Mucosa of descending colon (tissue), 3 donors: ENCODE data around the gene IGDCC3. TPM values are rescaled to one million over a fixed set of nuclear protein-coding genes. Genes with fewer than 3 reads are reported as not detected.

Experiments
- ATAC-seq: fragments of 200-7000 bp; cut with Tn5 transposase; one replicate; pipeline ENCODE4 v1.9.1; 2020; ENCODE audit warnings: mild to moderate bottlenecking, moderate library complexity
- DNase-seq, 3 donors: peaks; one replicate each; pipeline ENCODE4 v3.0.0-alpha.2; 2020
- H3K36me3 ChIP-seq: fragments of 200-600 bp; one replicate; pipeline ENCODE4 v1.8.0; 2021; ENCODE audit warnings: low read depth, mild to moderate bottlenecking
- H3K4me1 ChIP-seq: fragments of 200-600 bp; one replicate; pipeline ENCODE4 v1.8.0; 2021; ENCODE audit warnings: low read depth, mild to moderate bottlenecking
- H3K4me3 ChIP-seq: fragments of 200-600 bp; one replicate; pipeline ENCODE4 v1.8.0; 2021; ENCODE audit warnings: mild to moderate bottlenecking
- H3K9me3 ChIP-seq: fragments of 200-600 bp; one replicate; pipeline ENCODE4 v1.8.0; 2021; ENCODE audit warnings: mild to moderate bottlenecking
- intact Hi-C, 2 donors: fragments of 100-400 bp; cut with DNase I in 1 of 2; cut with micrococcal nuclease in 1 of 2; formaldehyde crosslinking; loops; one replicate each; pipeline versions ENCODE4 v1.11.0 to v1.11.1; 2022; cut with DNase I, micrococcal nuclease
- total RNA-seq, 3 donors: library from RNA; stranded (reverse); fragmentation: NEBNext Ultra II Directional in 2 of 3; extraction: Animal tissue kit (Norgen Biotek cat#: 25700) in 2 of 3; gene quantifications; one replicate each; pipeline versions ENCODE4 v1.2.1 to v1.2.4, GENCODE V29; 2021 to 2023
- TF ChIP-seq, protein P1 (sequence below): fragments of 200-600 bp; IDR thresholded peaks from one replicate; pipeline ENCODE4 v1.8.0; 2022; ENCODE audit warnings: antibody characterized with exemption, mild to moderate bottlenecking
- donor health status: DM: no; HTN: no; CAD: no; lungs with moderate emphysema.
- donor health status: DM: no; HTN: no; CAD: no.
- donor health status: DM: no; HTN: yes; CAD: no.

IGDCC3 gene
- total RNA-seq, 3 donors from 2014 or later = 0.51 TPM; not detected in 2

DNA sequence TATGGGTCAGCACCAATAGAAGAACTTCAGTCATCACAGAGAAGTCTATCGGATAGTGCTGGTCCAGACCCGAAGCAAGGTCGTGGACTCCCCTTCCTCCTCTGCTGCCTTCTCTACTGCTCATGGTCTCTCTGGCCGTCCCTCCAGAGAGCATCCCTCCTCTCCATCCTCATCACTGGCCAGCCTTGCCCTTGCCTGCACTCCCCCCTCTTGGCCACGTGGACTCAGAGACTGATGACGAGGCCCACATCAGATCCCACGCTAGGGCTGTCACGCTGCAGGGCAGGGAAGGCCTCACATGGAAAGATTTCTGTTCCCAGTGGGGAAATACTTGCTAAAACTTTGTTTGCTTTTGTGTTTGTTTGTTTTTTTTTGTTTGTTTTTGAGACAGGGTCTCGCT lies 35.3 kb downstream of the IGDCC3 start:
- no peaks in the 10 kb centered on the region for H3K9me3 ChIP-seq
- no peaks in the 10 kb centered on the region for H3K36me3 ChIP-seq
- TF ChIP-seq, protein P1, sequence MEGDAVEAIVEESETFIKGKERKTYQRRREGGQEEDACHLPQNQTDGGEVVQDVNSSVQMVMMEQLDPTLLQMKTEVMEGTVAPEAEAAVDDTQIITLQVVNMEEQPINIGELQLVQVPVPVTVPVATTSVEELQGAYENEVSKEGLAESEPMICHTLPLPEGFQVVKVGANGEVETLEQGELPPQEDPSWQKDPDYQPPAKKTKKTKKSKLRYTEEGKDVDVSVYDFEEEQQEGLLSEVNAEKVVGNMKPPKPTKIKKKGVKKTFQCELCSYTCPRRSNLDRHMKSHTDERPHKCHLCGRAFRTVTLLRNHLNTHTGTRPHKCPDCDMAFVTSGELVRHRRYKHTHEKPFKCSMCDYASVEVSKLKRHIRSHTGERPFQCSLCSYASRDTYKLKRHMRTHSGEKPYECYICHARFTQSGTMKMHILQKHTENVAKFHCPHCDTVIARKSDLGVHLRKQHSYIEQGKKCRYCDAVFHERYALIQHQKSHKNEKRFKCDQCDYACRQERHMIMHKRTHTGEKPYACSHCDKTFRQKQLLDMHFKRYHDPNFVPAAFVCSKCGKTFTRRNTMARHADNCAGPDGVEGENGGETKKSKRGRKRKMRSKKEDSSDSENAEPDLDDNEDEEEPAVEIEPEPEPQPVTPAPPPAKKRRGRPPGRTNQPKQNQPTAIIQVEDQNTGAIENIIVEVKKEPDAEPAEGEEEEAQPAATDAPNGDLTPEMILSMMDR = no peak
- DNase-seq (no peak), ATAC-seq (no peak)
- H3K4me1 ChIP-seq = peaks cover 34% of the 10 kb centered on the region
- intact Hi-C loops = no loop called here
- H3K4me3 ChIP-seq = no peak overlapping the region

DNA sequence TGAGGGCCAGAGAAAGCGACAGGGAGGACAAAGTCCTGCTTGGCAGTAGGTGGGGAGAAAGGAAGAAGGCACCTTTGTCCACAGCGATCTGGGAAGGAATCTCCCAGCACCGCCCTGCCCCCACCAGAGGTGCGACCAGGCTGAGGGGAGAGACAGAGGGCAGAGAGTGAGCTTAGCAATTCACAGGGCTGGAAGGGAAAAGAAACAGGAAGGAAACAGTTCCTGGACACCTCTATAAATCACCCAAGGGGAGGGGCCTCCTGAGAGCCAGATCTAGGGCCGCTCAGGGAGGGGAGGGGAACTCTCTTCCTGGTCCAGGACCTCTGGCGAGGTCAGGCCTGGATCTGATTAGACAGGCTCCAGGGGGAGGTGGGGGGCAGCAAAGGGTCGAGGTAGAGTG lies 37.9 kb downstream of the IGDCC3 start:
- TF ChIP-seq, protein P1 = no peak
- Histone ChIP-seq H3K36me3 (no peaks in the 10 kb centered on the region), H3K9me3 (no peaks in the 10 kb centered on the region), H3K4me1 (peaks cover 34% of the 10 kb centered on the region), H3K4me3 (no peak overlapping the region)
- ATAC-seq (peak; percentile 79), DNase-seq (peak in 2 of 3 donors; percentile 71 to 75)
- intact Hi-C loops = no loop called here

DNA sequence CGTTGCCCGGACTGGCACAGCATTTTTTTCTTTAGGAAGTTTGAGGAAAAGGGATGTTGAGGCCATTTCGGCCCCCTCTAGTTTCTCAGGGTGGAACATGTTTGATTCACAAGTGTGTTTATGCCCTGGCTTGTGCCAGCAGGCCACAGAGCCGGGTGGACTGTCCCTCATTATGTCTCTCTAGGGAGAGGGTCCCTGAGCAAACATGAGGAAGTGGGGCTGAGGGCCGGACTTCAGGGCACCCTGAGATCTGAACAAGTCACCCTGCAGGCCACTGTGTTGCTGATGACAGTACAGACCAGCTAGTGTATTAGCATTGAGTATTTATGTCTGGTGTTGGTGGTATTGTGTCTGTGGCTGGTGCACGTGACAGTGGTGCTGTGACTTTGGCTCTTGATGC lies 38.4 kb downstream of the IGDCC3 start:
- Histone ChIP-seq H3K36me3 (no peaks in the 10 kb centered on the region), H3K9me3 (no peaks in the 10 kb centered on the region), H3K4me3 (no peak overlapping the region), H3K4me1 (peaks cover 30% of the 10 kb centered on the region)
- no peak for ATAC-seq
- TF ChIP-seq, protein P1 = no peak
- intact Hi-C loops = no loop called here
- no peak for DNase-seq

DNA sequence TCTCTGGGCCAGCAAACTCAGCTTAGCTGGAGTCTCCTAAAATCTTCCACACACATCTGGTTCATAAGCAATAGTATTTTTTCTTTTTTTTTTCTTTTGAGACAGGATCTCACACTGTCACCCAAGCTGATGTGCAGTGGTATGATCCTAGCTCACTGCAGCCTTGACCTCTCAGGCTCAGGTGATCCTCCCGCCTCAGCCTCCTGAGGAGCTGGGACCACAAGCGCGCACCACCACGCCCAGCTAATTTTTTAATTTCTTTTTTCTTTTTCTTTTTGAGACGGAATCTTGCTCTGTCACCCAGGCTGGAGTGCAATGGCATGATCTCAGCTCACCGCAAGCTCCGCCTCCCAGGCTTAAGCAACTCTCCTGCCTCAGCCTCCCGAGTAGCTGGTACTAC lies 39.0 kb downstream of the IGDCC3 start:
- H3K36me3 ChIP-seq = no peaks in the 10 kb centered on the region
- DNase-seq (no peak), ATAC-seq (no peak)
- no peaks in the 10 kb centered on the region for H3K9me3 ChIP-seq
- intact Hi-C loops = no loop called here
- TF ChIP-seq, protein P1 = no peak
- H3K4me3 ChIP-seq = no peak overlapping the region
- peaks cover 24% of the 10 kb centered on the region for H3K4me1 ChIP-seq

DNA sequence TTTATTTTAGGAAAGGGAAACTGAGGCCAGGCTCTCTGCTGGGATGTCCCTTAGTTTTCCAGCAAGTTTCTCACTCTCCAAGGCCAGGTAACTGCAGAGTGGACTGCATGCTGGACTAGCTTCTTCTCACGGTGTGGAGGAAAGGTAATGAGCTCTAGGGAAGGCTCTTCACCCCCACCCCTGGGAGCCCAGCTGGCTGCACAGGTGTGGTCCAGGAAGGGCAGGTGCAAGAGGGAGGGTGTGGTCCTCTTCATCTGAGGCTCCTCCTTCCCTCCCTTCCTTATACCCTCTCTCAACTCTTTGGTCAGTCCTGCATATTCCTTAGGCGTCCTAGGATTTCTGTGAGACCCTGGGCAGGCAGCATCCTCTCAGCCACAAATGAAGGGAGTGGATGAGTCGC lies 39.4 kb downstream of the IGDCC3 start:
- Histone ChIP-seq H3K9me3 (no peaks in the 10 kb centered on the region), H3K4me1 (peaks cover 22% of the 10 kb centered on the region), H3K36me3 (no peaks in the 10 kb centered on the region), H3K4me3 (no peak overlapping the region)
- DNase-seq (peak; percentile 73 to 80 (median 77)), ATAC-seq (peak; percentile 90)
- intact Hi-C loops = no loop called here
- TF ChIP-seq, protein P1 = no peak

DNA sequence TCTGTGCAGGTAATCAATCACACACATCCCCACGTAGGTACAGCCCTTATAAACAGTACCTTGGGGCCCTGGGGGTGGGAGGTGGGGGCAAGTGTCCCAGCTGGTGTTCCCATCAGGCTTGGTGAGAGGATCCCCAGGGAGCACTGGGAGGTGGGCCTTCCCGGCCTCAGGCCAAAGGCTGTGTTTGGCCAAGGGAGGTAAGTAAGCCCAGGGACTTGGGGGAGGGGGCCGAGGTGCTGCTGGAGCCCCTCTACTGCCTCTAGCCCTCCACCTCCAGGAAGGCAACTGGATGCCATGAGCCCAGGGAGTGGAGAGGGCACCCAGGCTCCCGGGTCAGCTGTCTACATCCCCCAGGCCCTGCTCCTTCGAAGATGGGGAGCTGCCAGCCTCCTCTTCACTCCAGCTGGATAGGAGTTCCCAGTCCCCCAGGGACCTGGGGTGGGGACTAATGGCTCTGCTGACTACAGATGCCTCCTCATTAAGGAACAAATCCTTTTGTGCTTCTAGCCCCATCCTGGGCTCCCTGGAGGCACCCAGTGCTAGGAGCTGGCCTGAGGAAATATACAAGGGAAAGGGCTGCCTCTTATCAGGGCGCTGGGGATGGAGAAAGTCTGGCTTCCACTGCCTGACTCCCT lies 40.2 kb downstream of the IGDCC3 start:
- H3K4me1 ChIP-seq = peaks cover 20% of the 10 kb centered on the region
- intact Hi-C loops = no loop called here

More for the DNA sequence above, 40.2 kb downstream of the IGDCC3 start:
- TF ChIP-seq, protein P1 = no peak
- H3K4me3 ChIP-seq = no peak overlapping the region
- H3K36me3 ChIP-seq = no peaks in the 10 kb centered on the region
- ATAC-seq = no peak
- no peaks in the 10 kb centered on the region for H3K9me3 ChIP-seq
- no peak for DNase-seq
